ENCODE data around the gene COX7A2L. TPM values are rescaled to one million over a fixed set of nuclear protein-coding genes. Genes with fewer than 3 reads are reported as not detected.

The COX7A2L gene
- total and polyA plus RNA-seq, 2 experiments from 2014 or later = 112 to 149 TPM

DNA sequence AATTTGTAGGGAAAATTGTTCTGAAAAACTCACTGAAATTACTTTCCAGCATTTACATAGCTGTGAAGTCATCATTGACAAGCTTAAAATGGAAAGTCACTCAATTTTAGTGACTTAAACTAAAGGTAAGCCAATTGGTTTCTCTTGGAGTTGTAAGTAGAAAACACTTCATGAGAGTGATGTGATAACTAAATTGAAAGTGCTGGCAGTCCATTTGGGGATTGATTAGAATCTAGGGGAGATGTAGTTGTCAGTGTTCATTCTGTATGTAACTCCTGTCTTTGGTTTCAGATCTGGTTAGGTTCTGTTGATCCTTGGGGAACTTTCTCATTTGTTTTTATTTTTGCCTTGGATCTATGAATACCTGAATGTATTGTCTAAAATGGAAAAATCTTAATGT, 53.8 kb downstream of the COX7A2L start:
- Histone ChIP-seq H3K9me2 (ENCODE audit: insufficient read depth) (no peaks in the 10 kb centered on the region), H3K4me3 (no peak overlapping the region), H3K27ac (ENCODE audit: low read depth) (no peak overlapping the region), H3K4me2 (no peak overlapping the region), H4K20me1 (replicated peaks; ENCODE audit: insufficient read depth) (0 out of 2 replicates have a peak, but pooled peaks cover 3% of the 10 kb centered on the region), H3K79me2 (replicated peaks; ENCODE audit: insufficient read depth) (no peaks in the 10 kb centered on the region), H3K4me1 (ENCODE audit: insufficient read depth) (0 out of 2 replicates have a peak, but pooled peaks cover 4% of the 10 kb centered on the region), H3K27me3 (ENCODE audit: insufficient read depth) (no peaks in the 10 kb centered on the region), H3F3A (replicated peaks; ENCODE audit: low read depth) (no peaks in the 10 kb centered on the region), H2AFZ (no peak overlapping the region), H3K36me3 (ENCODE audit: insufficient read depth) (peaks cover 12% of the 10 kb centered on the region; the same call in 1 of the 2 replicates)
- H3K27ac Mint-ChIP-seq = no peak overlapping the region
- ATAC-seq (no peak), DNase-seq (ENCODE audit: low spot score) (no peak)
- peaks cover 30% of the 10 kb centered on the region for H3K36me3 Mint-ChIP-seq (ENCODE audit: low read depth)
- H3K27me3 Mint-ChIP-seq (ENCODE audit: insufficient read depth, low read depth, poor library complexity) = no peaks in the 10 kb centered on the region
- no peak overlapping the region for H3K4me3 Mint-ChIP-seq
- no peaks in the 10 kb centered on the region for H3K9me3 Mint-ChIP-seq
- H3K4me1 Mint-ChIP-seq = 0 out of 3 replicates have a peak, but pooled peaks cover 2% of the 10 kb centered on the region
- TF ChIP-seq ZNF331 (CRISPR knock-in tag; IDR thresholded peaks at IDR 0.05; ENCODE audit: low read depth) = no peak
- TF ChIP-seq EZH2 (IDR thresholded peaks at IDR 0.05; ENCODE audit: low read depth, unreplicated experiment) = no peak
- TF ChIP-seq CREB1 (CRISPR knock-in tag; IDR thresholded peaks at IDR 0.05; ENCODE audit: low read depth) = no peak
- no peak for TF ChIP-seq EZH2phosphoT487 (IDR thresholded peaks at IDR 0.05; ENCODE audit: unreplicated experiment)
- no peak for TF ChIP-seq ZNF114 (CRISPR knock-in tag; IDR thresholded peaks at IDR 0.05)
- TF ChIP-seq, protein P1, sequence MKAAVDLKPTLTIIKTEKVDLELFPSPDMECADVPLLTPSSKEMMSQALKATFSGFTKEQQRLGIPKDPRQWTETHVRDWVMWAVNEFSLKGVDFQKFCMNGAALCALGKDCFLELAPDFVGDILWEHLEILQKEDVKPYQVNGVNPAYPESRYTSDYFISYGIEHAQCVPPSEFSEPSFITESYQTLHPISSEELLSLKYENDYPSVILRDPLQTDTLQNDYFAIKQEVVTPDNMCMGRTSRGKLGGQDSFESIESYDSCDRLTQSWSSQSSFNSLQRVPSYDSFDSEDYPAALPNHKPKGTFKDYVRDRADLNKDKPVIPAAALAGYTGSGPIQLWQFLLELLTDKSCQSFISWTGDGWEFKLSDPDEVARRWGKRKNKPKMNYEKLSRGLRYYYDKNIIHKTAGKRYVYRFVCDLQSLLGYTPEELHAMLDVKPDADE (IDR thresholded peaks at IDR 0.05) = no peak

GRCh38 chr2:42304059-42304713, 56.8 kb downstream of the COX7A2L start:
- ATAC-seq (no peak), DNase-seq (ENCODE audit: low spot score) (no peak)
- Histone ChIP-seq H3K4me3 (no peak overlapping the region), H2AFZ (no peak overlapping the region), H3K4me2 (no peak overlapping the region), H3K27ac (ENCODE audit: low read depth) (no peak overlapping the region), H3K36me3 (ENCODE audit: insufficient read depth) (peaks cover 12% of the 10 kb centered on the region; the same call in 1 of the 2 replicates), H3F3A (replicated peaks; ENCODE audit: low read depth) (no peaks in the 10 kb centered on the region), H3K27me3 (ENCODE audit: insufficient read depth) (no peaks in the 10 kb centered on the region), H4K20me1 (replicated peaks; ENCODE audit: insufficient read depth) (no peaks in the 10 kb centered on the region), H3K79me2 (replicated peaks; ENCODE audit: insufficient read depth) (no peaks in the 10 kb centered on the region), H3K9me2 (ENCODE audit: insufficient read depth) (no peaks in the 10 kb centered on the region), H3K4me1 (ENCODE audit: insufficient read depth) (no peaks in the 10 kb centered on the region)
- Mint-ChIP-seq H3K4me1 (no peaks in the 10 kb centered on the region), H3K9me3 (no peaks in the 10 kb centered on the region), H3K36me3 (ENCODE audit: low read depth) (peaks cover 33% of the 10 kb centered on the region), H3K27ac (no peak overlapping the region), H3K27me3 (ENCODE audit: insufficient read depth, low read depth, poor library complexity) (no peaks in the 10 kb centered on the region), H3K4me3 (no peak overlapping the region)
- TF ChIP-seq NANOG (IDR thresholded peaks at IDR 0.05; ENCODE audit: borderline replicate concordance) (no peak), EZH2 (IDR thresholded peaks at IDR 0.05; ENCODE audit: low read depth, unreplicated experiment) (no peak), CTCF (conservative IDR thresholded peaks at IDR 0.05; ENCODE audit: low read depth in 2 of 2) (no peak), STAT1 (IDR thresholded peaks at IDR 0.05; ENCODE audit: unreplicated experiment) (no peak), ZNF331 (CRISPR knock-in tag; IDR thresholded peaks at IDR 0.05; ENCODE audit: low read depth) (no peak), CREB1 (CRISPR knock-in tag; IDR thresholded peaks at IDR 0.05; ENCODE audit: low read depth) (no peak)
- TF ChIP-seq, protein P2, sequence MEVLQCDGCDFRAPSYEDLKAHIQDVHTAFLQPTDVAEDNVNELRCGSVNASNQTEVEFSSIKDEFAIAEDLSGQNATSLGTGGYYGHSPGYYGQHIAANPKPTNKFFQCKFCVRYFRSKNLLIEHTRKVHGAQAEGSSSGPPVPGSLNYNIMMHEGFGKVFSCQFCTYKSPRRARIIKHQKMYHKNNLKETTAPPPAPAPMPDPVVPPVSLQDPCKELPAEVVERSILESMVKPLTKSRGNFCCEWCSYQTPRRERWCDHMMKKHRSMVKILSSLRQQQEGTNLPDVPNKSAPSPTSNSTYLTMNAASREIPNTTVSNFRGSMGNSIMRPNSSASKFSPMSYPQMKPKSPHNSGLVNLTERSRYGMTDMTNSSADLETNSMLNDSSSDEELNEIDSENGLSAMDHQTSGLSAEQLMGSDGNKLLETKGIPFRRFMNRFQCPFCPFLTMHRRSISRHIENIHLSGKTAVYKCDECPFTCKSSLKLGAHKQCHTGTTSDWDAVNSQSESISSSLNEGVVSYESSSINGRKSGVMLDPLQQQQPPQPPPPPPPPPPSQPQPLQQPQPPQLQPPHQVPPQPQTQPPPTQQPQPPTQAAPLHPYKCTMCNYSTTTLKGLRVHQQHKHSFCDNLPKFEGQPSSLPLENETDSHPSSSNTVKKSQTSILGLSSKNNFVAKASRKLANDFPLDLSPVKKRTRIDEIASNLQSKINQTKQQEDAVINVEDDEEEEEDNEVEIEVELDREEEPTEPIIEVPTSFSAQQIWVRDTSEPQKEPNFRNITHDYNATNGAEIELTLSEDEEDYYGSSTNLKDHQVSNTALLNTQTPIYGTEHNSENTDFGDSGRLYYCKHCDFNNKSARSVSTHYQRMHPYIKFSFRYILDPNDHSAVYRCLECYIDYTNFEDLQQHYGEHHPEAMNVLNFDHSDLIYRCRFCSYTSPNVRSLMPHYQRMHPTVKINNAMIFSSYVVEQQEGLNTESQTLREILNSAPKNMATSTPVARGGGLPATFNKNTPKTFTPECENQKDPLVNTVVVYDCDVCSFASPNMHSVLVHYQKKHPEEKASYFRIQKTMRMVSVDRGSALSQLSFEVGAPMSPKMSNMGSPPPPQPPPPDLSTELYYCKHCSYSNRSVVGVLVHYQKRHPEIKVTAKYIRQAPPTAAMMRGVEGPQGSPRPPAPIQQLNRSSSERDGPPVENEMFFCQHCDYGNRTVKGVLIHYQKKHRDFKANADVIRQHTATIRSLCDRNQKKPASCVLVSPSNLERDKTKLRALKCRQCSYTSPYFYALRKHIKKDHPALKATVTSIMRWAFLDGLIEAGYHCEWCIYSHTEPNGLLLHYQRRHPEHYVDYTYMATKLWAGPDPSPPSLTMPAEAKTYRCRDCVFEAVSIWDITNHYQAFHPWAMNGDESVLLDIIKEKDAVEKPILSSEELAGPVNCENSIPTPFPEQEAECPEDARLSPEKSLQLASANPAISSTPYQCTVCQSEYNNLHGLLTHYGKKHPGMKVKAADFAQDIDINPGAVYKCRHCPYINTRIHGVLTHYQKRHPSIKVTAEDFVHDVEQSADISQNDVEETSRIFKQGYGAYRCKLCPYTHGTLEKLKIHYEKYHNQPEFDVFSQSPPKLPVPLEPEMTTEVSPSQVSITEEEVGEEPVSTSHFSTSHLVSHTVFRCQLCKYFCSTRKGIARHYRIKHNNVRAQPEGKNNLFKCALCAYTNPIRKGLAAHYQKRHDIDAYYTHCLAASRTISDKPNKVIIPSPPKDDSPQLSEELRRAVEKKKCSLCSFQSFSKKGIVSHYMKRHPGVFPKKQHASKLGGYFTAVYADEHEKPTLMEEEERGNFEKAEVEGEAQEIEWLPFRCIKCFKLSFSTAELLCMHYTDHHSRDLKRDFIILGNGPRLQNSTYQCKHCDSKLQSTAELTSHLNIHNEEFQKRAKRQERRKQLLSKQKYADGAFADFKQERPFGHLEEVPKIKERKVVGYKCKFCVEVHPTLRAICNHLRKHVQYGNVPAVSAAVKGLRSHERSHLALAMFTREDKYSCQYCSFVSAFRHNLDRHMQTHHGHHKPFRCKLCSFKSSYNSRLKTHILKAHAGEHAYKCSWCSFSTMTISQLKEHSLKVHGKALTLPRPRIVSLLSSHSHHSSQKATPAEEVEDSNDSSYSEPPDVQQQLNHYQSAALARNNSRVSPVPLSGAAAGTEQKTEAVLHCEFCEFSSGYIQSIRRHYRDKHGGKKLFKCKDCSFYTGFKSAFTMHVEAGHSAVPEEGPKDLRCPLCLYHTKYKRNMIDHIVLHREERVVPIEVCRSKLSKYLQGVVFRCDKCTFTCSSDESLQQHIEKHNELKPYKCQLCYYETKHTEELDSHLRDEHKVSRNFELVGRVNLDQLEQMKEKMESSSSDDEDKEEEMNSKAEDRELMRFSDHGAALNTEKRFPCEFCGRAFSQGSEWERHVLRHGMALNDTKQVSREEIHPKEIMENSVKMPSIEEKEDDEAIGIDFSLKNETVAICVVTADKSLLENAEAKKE (CRISPR knock-in tag; IDR thresholded peaks at IDR 0.05) = no peak
- TF ChIP-seq, protein P1 (IDR thresholded peaks at IDR 0.05) = no peak
